Ectodermal cell (in vitro differentiated cells): ENCODE measurements around the gene FAM90A1.
"Not testable (repeated sequence)": the region's sequence is repeated elsewhere in the genome, so short reads cannot be mapped to it uniquely, and the experiment has no call there.

ENCODE experiments used
- H3K27ac ChIP-seq: 2 replicates; pipeline ENCODE4 v1.7.0; 2013; ENCODE audit warnings: mild to moderate bottlenecking, low read depth, low read length; ENCODE audit not compliant: insufficient read depth, poor library complexity, severe bottlenecking
- H3K27me3 ChIP-seq: 2 replicates; pipeline ENCODE4 v1.7.0; 2013; ENCODE audit warnings: mild to moderate bottlenecking, low read length; ENCODE audit not compliant: insufficient read depth, control insufficient read depth, poor library complexity, severe bottlenecking
- H3K36me3 ChIP-seq: one replicate; pipeline ENCODE4 v1.7.0; 2013; ENCODE audit warnings: low read length; ENCODE audit not compliant: control insufficient read depth, insufficient read depth
- H3K4me1 ChIP-seq: one replicate; pipeline ENCODE4 v1.7.0; 2013; ENCODE audit warnings: low read length; ENCODE audit not compliant: control insufficient read depth, insufficient read depth
- H3K4me3 ChIP-seq: 2 replicates; pipeline ENCODE4 v1.7.0; 2013; ENCODE audit warnings: low read depth, low read length, control low read depth; ENCODE audit not compliant: insufficient read depth
- H3K9me3 ChIP-seq: 2 replicates; pipeline ENCODE4 v1.7.0; 2013; ENCODE audit warnings: mild to moderate bottlenecking, low read length, moderate library complexity; ENCODE audit not compliant: control insufficient read depth
- WGBS, 2 experiments: methylation state at CpG; one replicate each; pipeline ENCODE4 v1.1.7; 2013; ENCODE audit warnings: missing lambda C conversion rate in 2 of 2; 5-methylcytosine and 5-hydroxymethylcytosine counted together

The FAM90A1 gene

DNA sequence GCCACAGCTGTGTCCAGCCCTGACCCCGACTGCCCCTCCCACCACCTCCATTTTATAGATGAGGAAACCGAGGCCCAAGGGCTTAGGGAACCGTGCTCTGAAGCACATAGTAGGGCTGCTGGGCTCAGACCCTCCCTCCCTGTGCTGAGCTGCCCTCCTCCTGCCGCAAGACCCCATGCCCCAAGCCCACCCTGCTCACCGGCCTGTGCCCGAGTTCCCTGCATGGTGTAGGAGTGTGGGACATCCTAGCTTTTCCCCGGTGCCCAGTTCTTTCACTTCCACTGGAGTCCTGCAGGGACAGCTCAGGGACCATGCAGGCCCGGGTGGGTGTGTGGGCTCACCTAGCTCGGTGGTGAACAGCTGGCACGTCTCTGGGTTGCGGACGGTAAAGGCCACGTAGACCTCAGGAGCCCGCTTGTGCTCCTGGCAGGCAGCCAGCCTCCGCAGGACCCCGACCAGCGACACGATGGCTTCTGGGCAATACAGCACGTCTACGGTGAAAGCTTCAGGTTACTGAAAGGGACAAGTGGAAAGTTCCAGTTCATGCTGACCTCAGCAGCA lies 6.6 kb upstream of the FAM90A1 start:
- not testable (repeated sequence) for H3K4me1 ChIP-seq, H3K9me3 ChIP-seq, H3K4me3 ChIP-seq, H3K36me3 ChIP-seq, H3K27me3 ChIP-seq, H3K27ac ChIP-seq
- WGBS, 2 experiments: 89% methylated on average over 19 to 20 of the region's 20 CpGs

DNA sequence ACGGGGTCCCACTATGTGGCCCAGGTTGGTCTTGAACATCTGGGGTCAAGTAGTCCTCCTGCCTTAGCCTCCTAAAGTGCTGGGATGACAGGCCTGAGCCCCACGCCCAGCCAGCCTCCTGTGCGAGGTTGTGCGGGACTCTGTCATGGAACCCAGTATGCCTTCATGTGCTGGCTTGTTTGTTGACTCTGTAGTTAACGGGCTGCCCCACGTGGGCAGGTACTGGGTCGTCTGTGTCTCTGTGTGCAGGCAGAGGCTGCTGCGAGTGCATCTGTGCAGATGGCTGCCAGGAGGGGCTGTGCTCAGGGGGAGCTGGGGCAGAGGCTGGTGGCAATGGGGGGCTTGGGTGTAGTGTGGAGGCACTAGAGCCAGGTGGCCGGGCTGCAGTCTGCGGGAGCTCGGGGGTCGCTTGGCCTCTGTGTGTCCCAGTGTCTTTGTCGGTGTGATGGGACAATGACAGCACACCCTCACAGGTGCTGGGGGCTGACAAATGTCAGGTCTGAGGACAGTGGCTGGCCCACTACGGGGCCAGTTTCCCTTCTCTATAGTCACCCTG lies 6.0 kb upstream of the FAM90A1 start:
- not testable (repeated sequence) for H3K36me3 ChIP-seq, H3K4me3 ChIP-seq, H3K27me3 ChIP-seq, H3K27ac ChIP-seq, H3K9me3 ChIP-seq, H3K4me1 ChIP-seq
- 90% methylated on average over 14 of the region's 14 CpGs for WGBS, 2 experiments

- H3K4me3 ChIP-seq, H3K27ac ChIP-seq, H3K9me3 ChIP-seq, H3K27me3 ChIP-seq, H3K4me1 ChIP-seq, H3K36me3 ChIP-seq: not testable (repeated sequence)
- 62 to 63% methylated on average over 22 of the region's 22 CpGs for WGBS, 2 experiments
Measured at GRCh38 chr12:8231666-8232608, 4.5 kb upstream of the FAM90A1 start.

GRCh38 chr12:8231049-8231448 lies 3.6 kb upstream of the FAM90A1 start:
- H3K4me1 ChIP-seq, H3K4me3 ChIP-seq, H3K9me3 ChIP-seq, H3K36me3 ChIP-seq, H3K27me3 ChIP-seq, H3K27ac ChIP-seq: not testable (repeated sequence)
- WGBS, 2 experiments: 92 to 100% methylated on average over 1 to 2 of the region's 5 CpGs

DNA sequence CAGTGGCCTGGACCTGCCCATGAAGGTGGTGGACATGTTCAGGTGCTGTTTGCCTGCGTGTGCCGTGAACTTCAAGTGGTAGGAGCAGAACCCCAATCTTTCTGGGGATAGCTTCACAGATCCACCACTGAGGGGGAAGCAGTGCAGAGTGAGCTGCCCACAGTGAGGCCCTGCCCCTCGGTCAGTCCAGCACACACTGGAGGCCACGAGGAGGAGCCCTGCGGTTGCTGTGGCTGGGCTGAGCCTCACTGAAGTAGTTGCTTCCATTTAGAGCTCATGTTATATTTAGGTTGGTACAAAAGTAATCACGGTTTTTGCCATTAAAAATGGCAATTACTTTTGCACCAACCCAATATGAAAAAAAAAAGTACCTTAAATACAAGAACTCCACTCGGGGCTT lies 2.1 kb upstream of the FAM90A1 start:
- not testable (repeated sequence) for H3K9me3 ChIP-seq, H3K27ac ChIP-seq, H3K27me3 ChIP-seq, H3K4me3 ChIP-seq, H3K4me1 ChIP-seq, H3K36me3 ChIP-seq
- WGBS, 2 experiments: 76 to 90% methylated on average over 2 to 7 of the region's 7 CpGs

GRCh38 chr12:8228607-8229006 lies 1.2 kb upstream of the FAM90A1 start:
- H3K4me3 ChIP-seq, H3K4me1 ChIP-seq, H3K36me3 ChIP-seq, H3K27me3 ChIP-seq, H3K27ac ChIP-seq, H3K9me3 ChIP-seq: not testable (repeated sequence)
- WGBS, 2 experiments: 92 to 93% methylated on average over 9 of the region's 11 CpGs

DNA sequence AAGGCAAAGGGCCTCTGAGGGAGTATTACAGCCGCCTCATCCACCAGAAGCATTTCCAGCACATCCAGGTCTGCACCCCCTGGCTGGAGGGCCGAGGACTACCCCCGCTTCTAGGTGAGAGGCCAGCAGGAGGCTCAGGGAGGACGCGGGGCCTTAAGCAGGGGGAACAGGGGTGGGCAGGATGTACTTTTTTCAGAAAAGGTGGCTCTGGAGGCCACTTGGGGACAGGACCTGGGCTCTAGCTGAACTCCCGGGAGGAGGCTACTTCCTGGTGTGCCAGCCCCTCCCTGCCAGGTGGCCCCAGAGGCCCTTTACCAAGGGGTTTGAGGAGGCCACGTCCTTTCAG lies 287 bp upstream of the FAM90A1 start:
- not testable (repeated sequence) for H3K27ac ChIP-seq
- 84 to 98% methylated on average over 5 to 7 of the region's 7 CpGs for WGBS, 2 experiments

DNA sequence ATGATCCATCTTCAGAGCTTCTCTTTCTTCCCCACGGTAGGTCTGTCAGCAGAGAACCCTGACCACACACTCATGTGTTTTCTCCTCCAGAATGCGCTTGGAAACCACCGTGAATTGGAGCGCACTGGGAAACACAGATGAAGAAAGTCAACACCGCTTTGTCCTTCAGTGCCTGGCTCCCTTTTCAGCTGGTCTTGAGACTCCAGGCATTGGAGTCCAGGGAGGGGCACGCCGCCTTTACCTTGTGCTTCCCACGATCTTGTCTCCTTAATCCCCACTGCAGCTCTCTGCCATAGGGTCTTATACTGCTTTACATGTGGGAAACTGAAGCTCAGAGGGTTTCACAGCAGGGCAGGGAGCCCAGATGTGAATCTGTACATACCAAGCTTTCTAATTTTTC lies 1.1 kb downstream of the FAM90A1 start:
- H3K27ac ChIP-seq: no peak overlapping the region
- WGBS, 2 experiments: 88 to 96% methylated on average over 8 of the region's 8 CpGs
- no peaks in the 10 kb centered on the region for H3K27me3 ChIP-seq
- H3K36me3 ChIP-seq: no peaks in the 10 kb centered on the region
- no peaks in the 10 kb centered on the region for H3K4me1 ChIP-seq
- no peaks in the 10 kb centered on the region for H3K9me3 ChIP-seq
- H3K4me3 ChIP-seq: no peak overlapping the region

More for the DNA sequence above, 287 bp upstream of the FAM90A1 start:
- H3K27me3 ChIP-seq, H3K9me3 ChIP-seq, H3K4me1 ChIP-seq, H3K36me3 ChIP-seq, H3K4me3 ChIP-seq: not testable (repeated sequence)

DNA sequence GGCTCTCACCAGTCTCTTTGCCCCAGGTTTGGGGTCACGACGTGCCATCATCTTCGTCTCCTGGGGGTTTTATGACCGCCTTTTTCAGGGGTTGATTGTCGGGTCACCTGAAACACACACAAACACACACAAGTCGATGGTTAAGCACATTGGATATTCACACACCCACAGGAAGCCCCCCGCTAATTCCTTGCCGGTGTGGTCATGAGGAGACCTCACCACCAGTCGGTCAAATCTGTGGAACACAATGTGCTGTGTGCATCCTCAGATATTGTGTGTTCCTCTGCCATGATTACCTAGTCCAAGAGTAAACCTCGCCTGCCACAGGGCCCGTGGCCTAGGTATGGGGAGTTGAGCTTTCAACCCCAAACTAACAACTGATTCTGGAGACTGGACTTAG lies 2.6 kb downstream of the FAM90A1 start:
- H3K4me3 ChIP-seq, H3K9me3 ChIP-seq, H3K27me3 ChIP-seq, H3K36me3 ChIP-seq, H3K27ac ChIP-seq, H3K4me1 ChIP-seq: not testable (repeated sequence)
- 96 to 97% methylated on average over 11 of the region's 11 CpGs for WGBS, 2 experiments

GRCh38 chr12:8223646-8224045 lies 3.8 kb downstream of the FAM90A1 start:
- H3K27ac ChIP-seq, H3K4me1 ChIP-seq, H3K36me3 ChIP-seq, H3K27me3 ChIP-seq, H3K9me3 ChIP-seq, H3K4me3 ChIP-seq: not testable (repeated sequence)
- WGBS, 2 experiments: 80% methylated on average over 12 to 13 of the region's 13 CpGs
